ENCODE data around the gene GABRR2. TPM values are rescaled to one million over a fixed set of nuclear protein-coding genes. Genes with fewer than 3 reads are reported as not detected.

GABRR2 gene
- total RNA-seq, 4 donors from 2014 or later = 0.26 to 1.7 (median 0.95) TPM; not detected in 1

GRCh38 chr6:89353118-89353556 is 38.0 kb upstream of the GABRR2 start:
- peaks cover 0 to 5% of the 10 kb centered on the region in 2 donors for H3K4me1 ChIP-seq
- intact Hi-C loops (cut with DNase I; ENCODE audit: low total_unique reads) = loop anchor here (5.0 to 10.0 kb wide), 2 partner anchors 271 to 388 kb away; partner anchors contain the start of genes PNRC1 and RNGTT
- no peaks in the 10 kb centered on the region for H3K27me3 ChIP-seq
- TF ChIP-seq POLR2A (IDR thresholded peaks at IDR 0.05) = no peak
- TF ChIP-seq CTCF (IDR thresholded peaks at IDR 0.05) = no peak
- no peaks in the 10 kb centered on the region for H3K9me3 ChIP-seq
- DNase-seq = no peak
- H3K27ac ChIP-seq = peak overlapping the region; percentile 95 to 99
- no peaks in the 10 kb centered on the region for H3K36me3 ChIP-seq
- H3K4me3 ChIP-seq = peak overlapping the region; percentile 48 to 77

GRCh38 chr6:89352278-89353117 is 37.4 kb upstream of the GABRR2 start, which contains the start of gene UBE2J1:
Gene UBE2J1 (minus strand): TSS chr6:89352722. CDS start chr6:89352569, 153 bp downstream.
- TF ChIP-seq CTCF (IDR thresholded peaks at IDR 0.05) (no peak), POLR2A (IDR thresholded peaks at IDR 0.05) (peak; percentile 76 to 96)
- H3K4me1 ChIP-seq = peaks cover 0 to 5% of the 10 kb centered on the region in 2 donors
- peak within 1 kb of the TSS; percentile 95 to 99 for H3K27ac ChIP-seq
- peak within 1 kb of the TSS; percentile 48 to 77 for H3K4me3 ChIP-seq
- H3K9me3 ChIP-seq = no peaks in the 10 kb centered on the region
- peak; percentile 92 for DNase-seq
- intact Hi-C loops (cut with DNase I; ENCODE audit: low total_unique reads) = loop anchor here (5.0 to 10.0 kb wide), 2 partner anchors 270 to 388 kb away; partner anchors contain the start of genes PNRC1 and RNGTT
- no peaks in the 10 kb centered on the region for H3K27me3 ChIP-seq
- H3K36me3 ChIP-seq = no peaks in the 10 kb centered on the region

- Histone ChIP-seq H3K4me1 (peaks cover 0 to 5% of the 10 kb centered on the region in 2 donors), H3K27me3 (no peaks in the 10 kb centered on the region), H3K4me3 (peak overlapping the region; percentile 48 to 77), H3K27ac (peak overlapping the region; percentile 95 to 99), H3K36me3 (no peaks in the 10 kb centered on the region), H3K9me3 (no peaks in the 10 kb centered on the region)
- DNase-seq = no peak
- TF ChIP-seq POLR2A (IDR thresholded peaks at IDR 0.05) (no peak), CTCF (IDR thresholded peaks at IDR 0.05) (no peak)
- intact Hi-C loops (cut with DNase I; ENCODE audit: low total_unique reads) = loop anchor here (5.0 to 10.0 kb wide), 2 partner anchors 269 to 387 kb away; partner anchors contain the start of genes PNRC1 and RNGTT
Measured at GRCh38 chr6:89351671-89352277, 36.7 kb upstream of the GABRR2 start.

- peaks cover 0 to 5% of the 10 kb centered on the region in 2 donors for H3K4me1 ChIP-seq
- no peaks in the 10 kb centered on the region for H3K9me3 ChIP-seq
- no peaks in the 10 kb centered on the region for H3K27me3 ChIP-seq
- TF ChIP-seq CTCF (IDR thresholded peaks at IDR 0.05) = no peak
- no peaks in the 10 kb centered on the region for H3K36me3 ChIP-seq
- DNase-seq = no peak
- peak overlapping the region; percentile 95 to 99 for H3K27ac ChIP-seq
- peak overlapping the region in 1 of 2 donors; percentile 77 for H3K4me3 ChIP-seq
- intact Hi-C loops (cut with DNase I; ENCODE audit: low total_unique reads) = loop anchor here (5.0 to 10.0 kb wide), 2 partner anchors 268 to 386 kb away; partner anchors contain the start of genes PNRC1 and RNGTT
Measured at GRCh38 chr6:89350281-89350966, 35.3 kb upstream of the GABRR2 start.

Data from uterus (tissue), 4 donors.